T-cell (primary cell): ENCODE results near the gene ANXA7. TPM values are rescaled to one million over a fixed set of nuclear protein-coding genes. Genes with fewer than 3 reads are reported as not detected.

Source experiments
- total RNA-seq, 35 experiments: library from RNA in 6 of 35; stranded (reverse) in 6 of 35; fragments of 120-200 nt in 1 of 35; gene quantifications; one replicate each; pipeline versions ENCODE4 v1.2.1 to v1.2.4 and lab custom pipeline; 2013 to 2026

Gene ANXA7
- total RNA-seq, 5 donors from 2014 or later (not counting 1 experiment from before 2014, with no cell fraction given), result 84.3 to 109 (median 97.6) TPM

Other genes with a start within 250 kb of the ANXA7 start
- 10 to 100 TPM; 26.3 to 46.8 (median 31.2) TPM for gene ECD, start 246.1 kb downstream of the ANXA7 start, total RNA-seq
- gene FAM149B1, start 245.9 kb downstream of the ANXA7 start, total RNA-seq, result 10 to 100 TPM; 14.0 to 16.6 (median 15.8) TPM
- 10 to 100 TPM; 17.1 to 26.2 (median 23.1) TPM for gene DNAJC9, start 166.8 kb downstream of the ANXA7 start, total RNA-seq
- 10 to 100 TPM; 33.3 to 56.5 (median 55.2) TPM for gene MRPS16, start 161.4 kb downstream of the ANXA7 start, total RNA-seq
- gene CFAP70, start 55.2 kb downstream of the ANXA7 start, total RNA-seq, result 1 to 10 TPM; 1.9 to 4.0 (median 3.2) TPM
- 1 to 10 TPM; 3.7 to 4.7 (median 4.6) TPM for gene MSS51, start 19.5 kb upstream of the ANXA7 start, total RNA-seq
- gene PPP3CB, start 82.0 kb upstream of the ANXA7 start, total RNA-seq, result 10 to 100 TPM; 35.5 to 39.5 (median 37.0) TPM
- 1 to 10 TPM; 4.2 to 6.6 (median 5.5) TPM for gene USP54, start 177.3 kb upstream of the ANXA7 start, total RNA-seq
- not detected for gene MYOZ1, start 227.4 kb upstream of the ANXA7 start, total RNA-seq
- not detected for gene SYNPO2L, start 242.0 kb upstream of the ANXA7 start, total RNA-seq